SK-N-SH treated with all-trans-retinoic acid at 6 μM for 48 hours (cell line): Measurements from ENCODE around the gene CA5A.

Experiments
- ATAC-seq: fragments of 200-7000 bp; cut with Tn5 transposase; 3 replicates; pipeline ENCODE4 v1.9.1; 2020; ENCODE audit warnings: mild to moderate bottlenecking, moderate library complexity
- ARNTL ChIP-seq: fragments of 450-650 bp; formaldehyde crosslinking; IDR thresholded peaks from 2 replicates; pipeline ENCODE4 v1.5.0; 2020; ENCODE audit warnings: low read depth, mild to moderate bottlenecking, moderate library complexity, borderline replicate concordance
- CREB5 ChIP-seq: fragments of 250-450 bp; sonication (Bioruptor Pico); IDR thresholded peaks from 2 replicates; pipeline ENCODE4 v1.5.1; 2020; ENCODE audit warnings: low read depth, mild to moderate bottlenecking, moderate library complexity
- CSDC2 ChIP-seq: fragments of 250-450 bp; sonication (Bioruptor Pico); IDR thresholded peaks from 2 replicates; pipeline ENCODE4 v1.5.0; 2020; ENCODE audit warnings: mild to moderate bottlenecking, moderate library complexity
- CSRNP3 ChIP-seq: fragments of 250-450 bp; sonication (Bioruptor Pico); IDR thresholded peaks from 2 replicates; pipeline ENCODE4 v1.5.1; 2021; ENCODE audit warnings: mild to moderate bottlenecking, moderate library complexity
- ESRRG ChIP-seq: fragments of 250-450 bp; sonication (Bioruptor Pico); IDR thresholded peaks from 2 replicates; pipeline ENCODE4 v1.6.1; 2021; ENCODE audit warnings: mild to moderate bottlenecking
- GLIS3 ChIP-seq: fragments of 250-450 bp; sonication (Bioruptor Pico); IDR thresholded peaks from 2 replicates; pipeline ENCODE4 v1.5.0; 2020; ENCODE audit warnings: mild to moderate bottlenecking, moderate library complexity
- ISL1 ChIP-seq: fragments of 250-450 bp; sonication (Bioruptor Pico); IDR thresholded peaks from 2 replicates; pipeline ENCODE4 v2.1.2; 2022; ENCODE audit warnings: mild to moderate bottlenecking, moderate library complexity
- OSR1 ChIP-seq: fragments of 250-450 bp; sonication (Bioruptor Pico); IDR thresholded peaks from 2 replicates; pipeline ENCODE4 v1.8.0; 2022; ENCODE audit warnings: moderate library complexity, mild to moderate bottlenecking, inconsistent platforms
- PATZ1 ChIP-seq: fragments of 250-450 bp; sonication (Bioruptor Pico); IDR thresholded peaks from 2 replicates; pipeline ENCODE4 v1.8.0; 2020; ENCODE audit warnings: mild to moderate bottlenecking, moderate library complexity, borderline replicate concordance
- POU6F1 ChIP-seq: fragments of 250-450 bp; sonication (Bioruptor Pico); IDR thresholded peaks from 2 replicates; pipeline ENCODE4 v1.8.0; 2021; ENCODE audit warnings: low read depth, mild to moderate bottlenecking, moderate library complexity, borderline replicate concordance
- SNAI2 ChIP-seq: fragments of 250-450 bp; sonication (Bioruptor Pico); IDR thresholded peaks from 2 replicates; pipeline ENCODE4 v1.5.0; 2020; ENCODE audit warnings: mild to moderate bottlenecking, moderate library complexity
- TCF4 ChIP-seq: fragments of 250-450 bp; sonication (Bioruptor Pico); IDR thresholded peaks from 2 replicates; pipeline ENCODE4 v1.8.0; 2021; ENCODE audit warnings: mild to moderate bottlenecking, moderate library complexity, borderline replicate concordance
- TOX ChIP-seq: fragments of 250-450 bp; sonication (Bioruptor Pico); IDR thresholded peaks from 2 replicates; pipeline ENCODE4 v1.8.0; 2021; ENCODE audit warnings: mild to moderate bottlenecking, moderate library complexity, borderline replicate concordance
- ZFP3 ChIP-seq: fragments of 250-450 bp; sonication (Bioruptor Pico); IDR thresholded peaks from 2 replicates; pipeline ENCODE4 v1.5.0; 2020; ENCODE audit warnings: mild to moderate bottlenecking, moderate library complexity
- ZFP30 ChIP-seq: fragments of 450-650 bp; formaldehyde crosslinking; IDR thresholded peaks from 2 replicates; pipeline ENCODE4 v1.5.0; 2022; ENCODE audit warnings: mild to moderate bottlenecking, moderate library complexity
- ZNF70 ChIP-seq: fragments of 450-650 bp; formaldehyde crosslinking; IDR thresholded peaks from 2 replicates; pipeline ENCODE4 v1.5.0; 2020; ENCODE audit warnings: mild to moderate bottlenecking, moderate library complexity
- ZNF8 ChIP-seq: fragments of 450-650 bp; formaldehyde crosslinking; IDR thresholded peaks from 2 replicates; pipeline ENCODE4 v1.5.0; 2020; ENCODE audit warnings: mild to moderate bottlenecking, moderate library complexity

The CA5A gene

GRCh38 chr16:87848676-87849345 is 87.5 kb downstream of the CA5A start:
- TF ChIP-seq POU6F1 (CRISPR knock-in tag) (no peak), ZFP30 (CRISPR knock-in tag) (no peak), TOX (CRISPR knock-in tag) (no peak), OSR1 (CRISPR knock-in tag) (no peak), CREB5 (CRISPR knock-in tag) (no peak), ZFP3 (CRISPR knock-in tag) (no peak), ESRRG (CRISPR knock-in tag) (no peak), PATZ1 (no peak), TCF4 (CRISPR knock-in tag) (no peak), ARNTL (no peak)
- ATAC-seq = no peak

- no peak for ATAC-seq
- TF ChIP-seq ISL1 (CRISPR knock-in tag) (no peak), ZNF70 (CRISPR knock-in tag) (no peak), POU6F1 (CRISPR knock-in tag) (no peak), CSRNP3 (CRISPR knock-in tag) (no peak), TCF4 (CRISPR knock-in tag) (no peak), TOX (CRISPR knock-in tag) (no peak), ZFP3 (CRISPR knock-in tag) (no peak), ARNTL (no peak), CSDC2 (CRISPR knock-in tag) (no peak), GLIS3 (CRISPR knock-in tag) (no peak), OSR1 (CRISPR knock-in tag) (no peak), SNAI2 (CRISPR knock-in tag) (no peak)
Measured at GRCh38 chr16:87847785-87848675, 88.3 kb downstream of the CA5A start.

- ATAC-seq = no peak
- TF ChIP-seq POU6F1 (CRISPR knock-in tag) (no peak), TOX (CRISPR knock-in tag) (no peak), PATZ1 (no peak), ESRRG (CRISPR knock-in tag) (no peak), ZNF8 (CRISPR knock-in tag) (no peak), GLIS3 (CRISPR knock-in tag) (no peak), OSR1 (CRISPR knock-in tag) (no peak)
Measured at GRCh38 chr16:87847467-87847784, 88.9 kb downstream of the CA5A start.
